HCT116 (cell line): Measurements from ENCODE around the gene RYR2. TPM values are rescaled to one million over a fixed set of nuclear protein-coding genes. Genes with fewer than 3 reads are reported as not detected.

Experiments
- ATAC-seq: fragments of 200-7000 bp; cut with Tn5 transposase; 2 replicates; pipeline ENCODE4 v1.9.1; 2020; ENCODE audit warnings: mild to moderate bottlenecking, moderate library complexity
- BruUV-seq: library from RNA; stranded (reverse); fragments of 400-500 nt; replicated peaks from 2 replicates; lab custom pipeline; 2021; lab: Mats Ljungman, UMichigan
- CTCF ChIA-PET: fragments of 300-600 bp; sonication (Branson Sonifier 250); formaldehyde crosslinking; loops from one replicate; lab custom pipeline; 2021; ENCODE audit warnings: antibody characterized with exemption; lab: Charles Lee
- POLR2A ChIA-PET: fragments of 300-600, 350-600 bp; sonication (Branson Sonifier 250); formaldehyde crosslinking; loops from one replicate; lab custom pipeline; 2021; ENCODE audit warnings: antibody characterized with exemption; lab: Charles Lee
- RAD21 ChIA-PET, 2 experiments: fragments of 300-600 bp; sonication (Branson Sonifier 250); formaldehyde crosslinking; loops; one replicate each; lab custom pipeline; 2023; ENCODE audit warnings: low total read pairs in 2 of 2; ENCODE audit not compliant: uncharacterized antibody in 2 of 2, unreplicated experiment in 2 of 2, low non-redundant PET in 1 of 2; lab: Charles Lee
- DNase-seq: peaks from one replicate; pipeline ENCODE4 v3.0.0-alpha.2; 2010; ENCODE audit warnings: low read depth, low spot score
- H2AFZ ChIP-seq: fragments of 200-600 bp; shearing (Covaris generic), sonication (generic); 2 replicates; pipeline ENCODE4 v1.6.1; 2017; ENCODE audit warnings: low read depth, mixed run types, mixed read lengths, antibody characterized with exemption, low read length; ENCODE audit not compliant: poor library complexity, severe bottlenecking
- H3K27ac ChIP-seq: 2 replicates; pipeline ENCODE4 v1.5.1; 2012; ENCODE audit warnings: low read depth, low read length
- H3K27me3 ChIP-seq: fragments of 200-600 bp; sonication (generic); 2 replicates; pipeline ENCODE4 v1.6.1; 2016; ENCODE audit warnings: mixed run types, low read length, mixed read lengths; ENCODE audit not compliant: insufficient read depth
- H3K36me3 ChIP-seq, 2 experiments: fragments of 200-500 bp in 1 of 2; fragments of 200-600 bp in 1 of 2; sonication (Bioruptor generic) in 1 of 2; sonication (generic) in 1 of 2; 2 replicates each; pipeline versions ENCODE4 v1.5.1 to v1.6.1; 2014 to 2016; ENCODE audit warnings: low read length in 2 of 2, inconsistent platforms in 1 of 2, mixed read lengths in 1 of 2, mixed run types in 1 of 2; ENCODE audit not compliant: insufficient read depth in 2 of 2, control insufficient read depth in 1 of 2
- H3K4me1 ChIP-seq, 2 experiments: fragments of 200-600 bp in 1 of 2; sonication (generic) in 1 of 2; 2 replicates each; pipeline versions ENCODE4 v1.5.1 to v1.6.1; 2012 to 2017; ENCODE audit warnings: low read length in 2 of 2, inconsistent platforms in 1 of 2, mild to moderate bottlenecking in 1 of 2, mixed read lengths in 1 of 2, mixed run types in 1 of 2, moderate library complexity in 1 of 2; ENCODE audit not compliant: insufficient read depth in 2 of 2, control insufficient read depth in 1 of 2
- H3K4me2 ChIP-seq: fragments of 200-600 bp; sonication (generic); 2 replicates; pipeline ENCODE4 v1.6.1; 2017; ENCODE audit warnings: mixed run types, low read length, mixed read lengths
- H3K4me3 ChIP-seq, 2 experiments: fragments of 200-600 bp in 1 of 2; sonication (generic) in 1 of 2; replicated peaks in 1 of 2; 2 replicates each; pipeline ENCODE4 v1.5.1; 2011 to 2016; ENCODE audit warnings: low read length in 2 of 2, control low read depth in 1 of 2, low read depth in 1 of 2, mild to moderate bottlenecking in 1 of 2, mixed read lengths in 1 of 2, mixed run types in 1 of 2
- H3K79me2 ChIP-seq: fragments of 200-600 bp; sonication (generic); 2 replicates; pipeline ENCODE4 v1.6.1; 2017; ENCODE audit warnings: mild to moderate bottlenecking, mixed run types, low read length, moderate library complexity, mixed read lengths; ENCODE audit not compliant: insufficient read depth
- H3K9ac ChIP-seq: fragments of 200-600 bp; sonication (generic); 2 replicates; pipeline ENCODE4 v1.6.1; 2016; ENCODE audit warnings: low read length, mixed read lengths
- H3K9me2 ChIP-seq: fragments of 200-600 bp; sonication (generic), shearing (Covaris generic); 2 replicates; pipeline ENCODE4 v1.6.1; 2017; ENCODE audit warnings: mixed run types, mild to moderate bottlenecking, moderate library complexity; ENCODE audit not compliant: insufficient read depth
- H3K9me3 ChIP-seq, 2 experiments: fragments of 200-500 bp in 1 of 2; fragments of 200-600 bp in 1 of 2; sonication (Bioruptor generic) in 1 of 2; sonication (generic) in 1 of 2; 2 replicates each; pipeline ENCODE4 v1.6.1; 2014 to 2017; ENCODE audit warnings: low read length in 2 of 2, mixed read lengths in 2 of 2, inconsistent platforms in 1 of 2, low read depth in 1 of 2, mild to moderate bottlenecking in 1 of 2, mixed run types in 1 of 2, moderate library complexity in 1 of 2; ENCODE audit not compliant: control insufficient read depth in 1 of 2, insufficient read depth in 1 of 2
- H4K20me1 ChIP-seq: fragments of 200-600 bp; sonication (generic), shearing (Covaris generic); 2 replicates; pipeline ENCODE4 v1.6.1; 2017; ENCODE audit warnings: mixed run types, mild to moderate bottlenecking, moderate library complexity; ENCODE audit not compliant: insufficient read depth
- CBX3 ChIP-seq: IDR thresholded peaks from 2 replicates; pipeline ENCODE4 v1.6.1; 2012; ENCODE audit warnings: low read depth
- CEBPB ChIP-seq: IDR thresholded peaks from 2 replicates; pipeline ENCODE4 v1.6.1; 2012; ENCODE audit warnings: low read depth
- EZH2 ChIP-seq: fragments of 200-600 bp; sonication (generic); IDR thresholded peaks from 2 replicates; pipeline ENCODE4 v1.6.1; 2017; ENCODE audit warnings: antibody characterized with exemption, mixed run types
- FOSL1 ChIP-seq: IDR thresholded peaks from 2 replicates; pipeline ENCODE4 v1.6.1; 2012; ENCODE audit warnings: low read depth
- JUND ChIP-seq: IDR thresholded peaks from 2 replicates; pipeline ENCODE4 v1.6.1; 2012
- MAX ChIP-seq: IDR thresholded peaks from 2 replicates; pipeline ENCODE4 v1.6.1; 2012
- REST ChIP-seq: IDR thresholded peaks from 2 replicates; pipeline ENCODE4 v1.6.1; 2012; ENCODE audit warnings: low read depth
- SP1 ChIP-seq: IDR thresholded peaks from 2 replicates; pipeline ENCODE4 v1.6.1; 2012; ENCODE audit warnings: low read depth
- SRF ChIP-seq: IDR thresholded peaks from 2 replicates; pipeline ENCODE4 v1.6.1; 2012; ENCODE audit warnings: low read depth
- YY1 ChIP-seq: IDR thresholded peaks from 2 replicates; pipeline ENCODE4 v1.6.1; 2011; ENCODE audit warnings: low read length, low read depth, moderate library complexity, mild to moderate bottlenecking; ENCODE audit not compliant: insufficient replicate concordance; ENCODE audit errors: extremely low read depth
- intact Hi-C: fragments of 100-400 bp; cut with micrococcal nuclease; formaldehyde crosslinking; loops from 2 replicates; pipeline ENCODE4 v1.10.0; 2022
- total RNA-seq: library from RNA; stranded (reverse); gene quantifications from one replicate; pipeline ENCODE4 v1.2.1, GENCODE V29; 2021; ENCODE audit not compliant: unreplicated experiment
- TF ChIP-seq, protein P1 (sequence below): IDR thresholded peaks from 2 replicates; pipeline ENCODE4 v1.6.1; 2011; ENCODE audit warnings: mild to moderate bottlenecking, low read length, moderate library complexity; ENCODE audit not compliant: insufficient replicate concordance; ENCODE audit errors: extremely low read depth

RYR2 gene
- total RNA-seq, 1 experiment from 2014 or later: 0.02 TPM

DNA sequence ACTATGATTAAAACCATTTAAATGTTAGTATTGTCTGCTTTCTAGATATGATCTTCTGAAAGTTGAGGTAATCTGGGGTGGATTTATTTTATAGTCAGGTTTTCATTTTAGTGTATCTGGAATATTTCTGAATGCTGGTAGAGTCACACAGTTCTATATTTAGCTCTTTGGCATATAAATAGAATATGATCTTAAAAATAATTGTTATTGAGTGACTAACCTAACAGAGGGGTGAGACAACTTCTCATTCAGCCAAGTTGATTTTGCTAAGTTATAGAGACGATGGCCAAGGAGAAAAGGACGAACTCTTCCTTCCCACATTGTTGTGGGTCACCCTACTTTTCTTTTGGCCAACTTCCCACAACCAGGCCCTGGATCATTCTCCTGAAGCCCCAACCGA lies 30.6 kb upstream of the RYR2 start:
- CTCF ChIA-PET: no interaction called here
- intact Hi-C loops: no loop called here
- no peak overlapping the region for H3K9ac ChIP-seq
- H3K36me3 ChIP-seq: no peaks in the 10 kb centered on the region
- no peaks in the 10 kb centered on the region for H3K4me1 ChIP-seq
- TF ChIP-seq CBX3: no peak
- TF ChIP-seq CEBPB: no peak
- no peak for TF ChIP-seq FOSL1
- TF ChIP-seq, protein P1, sequence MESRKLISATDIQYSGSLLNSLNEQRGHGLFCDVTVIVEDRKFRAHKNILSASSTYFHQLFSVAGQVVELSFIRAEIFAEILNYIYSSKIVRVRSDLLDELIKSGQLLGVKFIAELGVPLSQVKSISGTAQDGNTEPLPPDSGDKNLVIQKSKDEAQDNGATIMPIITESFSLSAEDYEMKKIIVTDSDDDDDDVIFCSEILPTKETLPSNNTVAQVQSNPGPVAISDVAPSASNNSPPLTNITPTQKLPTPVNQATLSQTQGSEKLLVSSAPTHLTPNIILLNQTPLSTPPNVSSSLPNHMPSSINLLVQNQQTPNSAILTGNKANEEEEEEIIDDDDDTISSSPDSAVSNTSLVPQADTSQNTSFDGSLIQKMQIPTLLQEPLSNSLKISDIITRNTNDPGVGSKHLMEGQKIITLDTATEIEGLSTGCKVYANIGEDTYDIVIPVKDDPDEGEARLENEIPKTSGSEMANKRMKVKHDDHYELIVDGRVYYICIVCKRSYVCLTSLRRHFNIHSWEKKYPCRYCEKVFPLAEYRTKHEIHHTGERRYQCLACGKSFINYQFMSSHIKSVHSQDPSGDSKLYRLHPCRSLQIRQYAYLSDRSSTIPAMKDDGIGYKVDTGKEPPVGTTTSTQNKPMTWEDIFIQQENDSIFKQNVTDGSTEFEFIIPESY: no peak
- no peak for TF ChIP-seq JUND
- TF ChIP-seq SRF: no peak
- no peak for TF ChIP-seq EZH2
- TF ChIP-seq, all 23 proteins: peak for 0
- no peaks in the 10 kb centered on the region for H3K9me3 ChIP-seq
- peaks cover 7% of the 10 kb centered on the region; the same call in 1 of the 2 replicates for H3K27me3 ChIP-seq
- H4K20me1 ChIP-seq: no peaks in the 10 kb centered on the region
- H2AFZ ChIP-seq: no peak overlapping the region
- no peak for ATAC-seq
- H3K9me2 ChIP-seq: no peaks in the 10 kb centered on the region
- POLR2A ChIA-PET: no interaction called here
- no peak overlapping the region for H3K27ac ChIP-seq
- H3K4me2 ChIP-seq: no peak overlapping the region
- no peaks in the 10 kb centered on the region for H3K79me2 ChIP-seq
- no peak overlapping the region for H3K4me3 ChIP-seq
- DNase-seq: no peak
- RAD21 ChIA-PET: no interaction called here
- BruUV-seq: no TSS peak

DNA sequence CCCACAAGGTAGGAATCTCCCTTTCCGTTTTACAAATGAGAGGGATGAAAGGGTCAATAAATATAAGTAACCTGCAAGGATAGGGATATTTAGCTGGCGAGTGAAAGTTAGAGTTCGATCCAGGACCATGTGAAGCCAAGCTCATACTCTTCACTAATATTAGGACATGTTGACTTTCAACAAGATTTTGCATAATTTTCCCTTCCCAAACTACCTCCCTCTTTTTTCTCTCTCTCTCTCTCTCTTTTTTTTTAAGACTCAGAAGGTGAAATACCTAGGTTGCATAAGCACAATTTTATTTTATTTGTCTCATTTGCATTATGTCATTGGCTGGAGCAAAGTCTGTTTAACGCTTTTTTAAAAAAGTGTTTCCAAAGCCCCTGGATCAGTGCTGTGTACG lies 29.6 kb upstream of the RYR2 start:
- RAD21 ChIA-PET: no interaction called here
- CTCF ChIA-PET: no interaction called here
- Histone ChIP-seq H3K4me1 (no peaks in the 10 kb centered on the region), H3K4me3 (no peak overlapping the region), H3K36me3 (no peaks in the 10 kb centered on the region), H3K79me2 (no peaks in the 10 kb centered on the region), H3K27me3 (peaks cover 7% of the 10 kb centered on the region; the same call in 1 of the 2 replicates), H3K27ac (no peak overlapping the region), H2AFZ (no peak overlapping the region), H4K20me1 (no peaks in the 10 kb centered on the region), H3K4me2 (no peak overlapping the region), H3K9me3 (no peaks in the 10 kb centered on the region), H3K9ac (no peak overlapping the region), H3K9me2 (no peaks in the 10 kb centered on the region)
- no TSS peak for BruUV-seq
- ATAC-seq (no peak), DNase-seq (no peak)
- intact Hi-C loops: no loop called here
- POLR2A ChIA-PET: no interaction called here
- TF ChIP-seq REST (no peak), YY1 (no peak), SP1 (no peak), SRF (no peak), MAX (no peak), FOSL1 (no peak), JUND (no peak), CBX3 (no peak), EZH2 (no peak)
- TF ChIP-seq, protein P1: no peak
